GM18867 (cell line): ENCODE measurements around the gene KCNK7.

Experiments used
- ATAC-seq: cut with Tn5 transposase; IDR thresholded peaks from one replicate; pipeline ENCODE4 v1.9.1; 2021; ENCODE audit warnings: mild to moderate bottlenecking, moderate library complexity; ENCODE audit not compliant: unreplicated experiment

KCNK7 gene

GRCh38 chr11:65589444-65590239 is 6.0 kb downstream of the KCNK7 start:
- ATAC-seq: no peak

DNA sequence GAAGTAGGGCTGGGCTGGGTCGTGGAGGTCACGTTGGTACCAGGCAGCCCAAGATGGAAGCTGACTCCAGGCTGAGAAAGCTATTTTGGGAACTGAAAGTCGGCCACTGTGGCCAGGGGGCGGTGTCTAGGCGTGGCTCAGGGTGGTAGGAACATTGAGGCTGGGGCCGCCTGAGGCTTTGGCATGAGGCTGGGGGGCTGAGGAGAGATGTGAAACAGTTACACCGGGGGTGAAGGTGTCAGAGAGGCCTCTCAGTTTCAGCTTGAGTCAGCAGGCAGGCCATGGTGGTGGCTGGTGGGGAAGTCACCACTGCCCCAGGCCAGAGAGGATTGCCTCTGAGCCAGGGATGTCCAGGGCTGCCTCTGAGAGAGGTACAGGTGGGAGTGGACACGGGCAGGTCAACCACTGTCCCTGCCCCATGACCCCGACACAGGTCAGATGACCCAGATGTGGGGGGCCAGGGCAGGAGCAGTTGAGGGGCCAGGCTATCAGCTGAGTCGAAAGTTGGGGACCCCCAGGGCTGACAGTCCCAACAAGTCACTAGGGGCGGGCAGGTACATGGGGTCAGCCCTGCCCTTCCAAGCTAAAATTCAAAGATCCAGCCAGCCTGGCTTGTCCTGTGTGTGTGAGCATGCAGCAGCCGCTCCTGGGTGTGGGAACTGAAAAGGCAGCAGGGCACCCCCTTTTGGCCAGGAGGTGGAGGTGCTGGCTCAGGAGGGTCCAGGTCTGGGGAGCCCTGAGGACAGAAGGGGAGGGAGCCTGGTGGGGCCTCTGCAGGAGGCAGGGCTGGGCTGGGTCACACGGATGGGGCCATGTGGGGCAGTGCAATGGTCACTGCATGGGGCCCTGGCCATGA is 7.2 kb downstream of the KCNK7 start:
- peak; percentile 74 for ATAC-seq

DNA sequence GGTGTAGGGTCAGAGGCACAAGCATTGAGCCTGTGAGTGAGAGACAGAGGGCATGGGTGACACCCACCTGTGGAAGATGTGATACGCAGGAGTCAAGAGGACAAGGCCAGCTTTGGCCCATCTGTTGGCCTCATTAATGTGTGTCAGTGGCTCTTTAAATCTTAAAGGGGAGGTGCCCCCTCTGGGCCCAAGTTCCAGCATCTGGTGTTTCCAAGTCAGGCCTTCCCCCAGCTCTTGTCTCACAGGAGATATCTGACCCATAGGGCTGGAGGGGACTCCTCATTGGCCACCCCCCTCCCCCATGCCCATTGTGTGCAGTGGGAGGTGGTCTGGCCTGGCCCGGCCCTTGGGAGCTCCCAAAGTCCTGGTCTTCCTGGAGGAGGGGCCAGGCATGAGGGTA is 8.9 kb downstream of the KCNK7 start:
- ATAC-seq: no peak

DNA sequence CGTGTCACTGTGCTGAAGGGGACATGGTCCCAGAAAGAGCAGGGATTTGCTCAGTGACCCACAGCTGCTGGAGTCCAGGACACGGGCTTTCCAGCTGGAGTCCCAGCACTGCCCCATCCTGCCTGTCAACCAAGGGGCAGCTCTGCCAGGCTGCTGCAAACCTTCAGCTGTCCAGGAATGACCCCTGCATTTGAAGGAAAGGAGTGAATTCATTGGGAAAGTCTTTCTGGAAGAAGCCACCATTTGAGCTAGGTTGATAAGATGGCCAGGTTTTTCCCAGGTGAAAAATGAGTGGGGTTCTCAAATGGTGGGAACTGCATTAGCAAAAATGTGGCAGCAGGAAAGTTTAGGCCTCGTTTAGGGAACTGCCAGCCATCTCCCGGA is 9.4 kb downstream of the KCNK7 start:
- no peak for ATAC-seq

DNA sequence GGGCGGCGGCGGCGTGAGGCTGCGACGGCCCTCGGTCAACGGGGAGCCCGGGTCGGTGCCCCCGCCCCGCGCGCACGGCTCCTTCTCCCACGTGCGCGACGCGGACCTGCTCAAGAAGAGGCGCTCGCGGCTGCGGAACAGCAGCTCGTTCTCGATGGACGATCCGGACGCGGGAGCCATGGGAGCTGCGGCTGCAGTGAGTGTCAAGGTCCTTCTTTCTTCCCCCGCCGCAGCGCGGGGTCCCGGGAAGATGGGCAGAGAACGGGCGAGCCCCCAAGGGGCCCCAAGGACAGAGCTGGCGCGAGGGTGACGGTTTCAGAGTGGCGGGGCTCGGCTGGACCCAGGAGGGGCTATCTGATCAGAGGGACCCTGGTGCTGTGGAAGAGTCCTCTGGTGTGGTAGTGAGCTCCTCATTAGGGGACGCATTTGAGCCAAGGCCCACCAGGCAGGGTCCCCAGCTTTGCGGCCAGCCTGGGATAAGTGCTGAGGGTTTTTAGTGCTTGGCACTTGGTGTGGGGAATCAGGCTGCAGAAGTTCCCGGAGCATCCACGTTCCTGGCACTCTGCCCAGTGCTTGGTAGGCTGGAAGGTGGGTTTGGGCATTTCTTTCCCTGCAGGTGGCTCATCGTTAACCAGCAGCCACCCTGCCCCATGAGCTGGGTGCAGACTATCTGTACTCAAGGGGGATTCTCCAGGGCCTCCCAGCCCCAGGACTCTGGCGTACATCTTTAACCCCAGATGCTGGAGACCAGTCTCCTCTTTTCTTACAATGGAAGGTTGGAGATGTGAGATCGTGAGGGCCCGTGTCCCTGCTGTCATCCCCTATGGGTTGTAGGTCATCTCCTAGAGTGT is 10.0 kb downstream of the KCNK7 start:
- no peak for ATAC-seq

GRCh38 chr11:65584723-65585171 is 10.9 kb downstream of the KCNK7 start:
- ATAC-seq: no peak

DNA sequence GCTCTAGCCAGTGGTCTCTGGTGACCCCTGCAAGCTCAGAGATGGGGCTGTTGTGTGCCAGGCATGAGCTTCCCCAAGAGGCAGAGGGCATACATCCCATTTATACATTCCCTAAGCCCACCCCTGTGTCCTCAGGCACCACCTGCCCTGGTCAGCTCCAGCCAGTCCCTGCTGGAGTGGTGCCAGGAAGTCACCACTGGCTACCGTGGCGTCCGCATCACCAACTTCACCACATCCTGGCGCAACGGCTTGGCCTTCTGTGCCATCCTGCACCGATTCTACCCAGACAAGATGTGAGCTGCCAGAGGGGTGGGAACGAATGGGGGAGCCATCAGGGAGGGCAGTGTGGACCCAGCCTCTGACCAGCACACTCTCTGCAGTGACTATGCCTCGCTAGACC is 11.5 kb downstream of the KCNK7 start:
- ATAC-seq: no peak

DNA sequence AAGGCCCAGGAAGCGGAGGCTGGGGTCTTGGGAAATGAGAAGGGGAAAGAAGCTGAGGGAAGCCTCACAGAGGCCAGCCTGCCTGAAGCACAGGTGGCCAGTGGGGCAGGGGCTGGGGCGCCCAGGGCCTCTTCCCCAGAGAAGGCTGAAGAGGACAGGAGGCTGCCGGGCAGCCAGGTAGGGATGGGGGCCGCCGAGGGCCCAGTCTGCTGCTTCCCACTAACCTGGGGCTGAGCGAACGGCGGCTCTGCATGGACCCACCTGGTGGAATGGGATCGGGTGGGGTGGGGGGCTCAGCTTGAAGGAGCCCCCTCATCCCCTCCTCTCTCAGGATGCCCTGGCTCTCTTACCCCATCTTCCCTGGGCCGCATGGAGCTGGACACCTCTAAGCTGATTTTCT is 12.0 kb downstream of the KCNK7 start:
- ATAC-seq: no peak

DNA sequence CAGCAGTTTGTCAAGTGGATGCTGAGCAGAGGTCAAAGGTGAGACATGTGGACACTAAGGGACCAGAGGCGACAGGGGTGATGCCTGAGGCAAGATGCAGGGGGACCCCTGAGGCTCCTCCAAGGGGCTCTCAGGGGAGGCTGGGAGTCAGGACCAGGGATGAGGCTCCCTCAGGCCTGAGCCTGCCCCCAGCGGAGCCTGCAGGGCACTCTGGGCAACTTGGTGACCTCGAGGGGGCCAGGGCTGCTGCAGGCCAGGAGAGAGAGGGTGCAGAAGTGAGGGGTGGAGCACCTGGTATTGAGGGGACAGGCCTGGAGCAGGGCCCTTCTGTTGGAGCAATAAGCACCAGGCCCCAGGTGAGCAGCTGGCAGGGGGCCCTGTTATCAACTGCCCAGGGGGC is 13.7 kb downstream of the KCNK7 start:
- no peak for ATAC-seq

GRCh38 chr11:65580756-65581155 is 14.8 kb downstream of the KCNK7 start:
- ATAC-seq: no peak

DNA sequence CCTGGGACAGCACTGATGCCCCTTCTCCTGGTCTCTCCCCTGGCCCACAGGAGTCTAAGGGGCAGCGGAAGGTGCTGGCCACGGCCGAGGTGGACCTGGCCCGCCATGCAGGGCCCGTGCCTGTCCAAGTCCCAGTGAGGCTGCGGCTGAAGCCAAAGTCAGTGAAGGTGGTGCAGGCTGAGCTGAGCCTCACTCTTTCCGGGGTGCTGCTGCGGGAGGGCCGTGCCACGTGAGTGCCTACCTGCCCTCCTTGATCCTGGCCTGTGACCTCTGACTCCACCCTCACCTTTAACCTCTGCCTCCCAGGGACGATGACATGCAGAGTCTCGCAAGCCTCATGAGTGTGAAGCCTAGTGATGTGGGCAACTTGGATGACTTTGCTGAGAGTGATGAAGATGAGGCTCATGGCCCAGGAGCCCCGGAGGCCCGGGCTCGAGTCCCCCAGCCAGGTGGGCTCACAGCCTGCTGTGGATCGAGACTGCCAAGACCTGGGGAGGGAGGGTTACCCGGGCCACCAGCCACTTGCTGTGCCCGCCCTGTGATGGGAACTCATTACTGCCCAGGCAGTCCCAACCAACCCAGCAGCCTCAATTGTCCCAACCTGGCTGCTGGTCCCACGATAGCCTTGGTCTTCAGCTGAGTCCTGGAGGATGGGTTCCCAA is 15.4 kb downstream of the KCNK7 start:
- ATAC-seq: no peak

- ATAC-seq: no peak
Observed at GRCh38 chr11:65579291-65579690, 16.3 kb downstream of the KCNK7 start.

DNA sequence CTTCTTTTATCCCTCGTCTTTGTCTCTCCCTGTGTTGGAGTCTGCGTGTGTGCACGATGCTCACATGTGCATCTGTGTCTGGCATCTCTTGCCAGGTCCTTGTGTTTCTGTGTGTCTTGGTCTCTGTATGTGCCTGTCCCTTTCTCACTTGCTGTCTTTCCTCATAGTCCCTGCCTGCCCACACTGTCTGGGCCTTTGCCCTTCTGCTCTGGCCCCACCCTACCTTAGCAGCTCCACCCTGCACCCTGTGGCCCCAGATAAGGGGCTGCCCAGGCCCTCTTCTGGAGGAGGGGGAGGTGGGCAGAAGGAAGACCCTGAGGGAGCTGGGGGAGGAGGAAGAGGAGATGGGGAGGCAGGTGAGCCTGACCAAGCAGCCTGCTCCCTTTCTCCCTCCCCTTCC is 16.9 kb downstream of the KCNK7 start:
- no peak for ATAC-seq

GRCh38 chr11:65578134-65578533 is 17.5 kb downstream of the KCNK7 start:
- ATAC-seq: no peak

GRCh38 chr11:65577756-65578109 is 17.9 kb downstream of the KCNK7 start:
- no peak for ATAC-seq

DNA sequence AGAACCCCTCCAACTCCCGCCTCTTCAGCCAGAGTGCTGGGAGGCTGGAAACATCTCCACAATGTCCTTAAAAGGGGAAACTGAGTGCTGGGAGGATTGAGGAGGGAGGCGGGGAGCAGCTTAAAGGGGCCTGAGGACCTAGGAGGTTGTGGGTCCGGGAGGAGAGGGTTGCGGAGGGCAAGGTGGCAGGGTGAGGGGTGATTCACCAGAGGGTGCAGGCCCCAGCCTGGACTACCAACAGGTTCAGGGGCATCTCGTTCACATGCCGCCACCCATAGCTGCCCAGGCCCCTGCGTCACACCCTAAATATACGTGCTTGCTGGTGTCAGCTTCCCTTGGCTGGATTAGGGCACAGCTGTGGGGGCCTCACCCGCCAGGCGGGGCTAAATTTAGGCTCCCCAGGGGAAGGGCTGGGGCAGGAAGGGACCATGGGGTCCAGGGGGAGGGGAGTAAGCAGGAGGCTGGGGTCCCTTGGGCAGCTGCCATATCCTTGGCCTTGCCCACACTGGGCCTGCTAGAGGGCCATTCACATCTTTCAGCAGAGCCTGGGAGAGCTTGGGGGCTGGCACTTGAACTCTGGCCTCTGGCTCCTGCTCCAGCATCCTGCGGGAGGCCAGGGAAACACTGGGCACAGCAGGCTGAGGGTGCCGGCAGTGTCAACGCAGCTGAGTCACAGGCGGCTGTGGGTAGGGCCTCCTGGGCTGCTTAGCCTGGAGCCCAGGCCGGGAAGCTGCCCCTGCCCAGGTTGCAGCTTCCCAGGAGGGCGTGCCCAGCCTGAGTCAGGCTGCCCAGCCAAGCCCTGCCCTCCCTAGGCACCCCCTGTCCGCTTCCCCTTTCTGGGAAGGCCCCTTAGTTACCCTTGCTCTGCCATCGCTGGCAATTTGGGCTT is 18.5 kb downstream of the KCNK7 start:
- no peak for ATAC-seq

DNA sequence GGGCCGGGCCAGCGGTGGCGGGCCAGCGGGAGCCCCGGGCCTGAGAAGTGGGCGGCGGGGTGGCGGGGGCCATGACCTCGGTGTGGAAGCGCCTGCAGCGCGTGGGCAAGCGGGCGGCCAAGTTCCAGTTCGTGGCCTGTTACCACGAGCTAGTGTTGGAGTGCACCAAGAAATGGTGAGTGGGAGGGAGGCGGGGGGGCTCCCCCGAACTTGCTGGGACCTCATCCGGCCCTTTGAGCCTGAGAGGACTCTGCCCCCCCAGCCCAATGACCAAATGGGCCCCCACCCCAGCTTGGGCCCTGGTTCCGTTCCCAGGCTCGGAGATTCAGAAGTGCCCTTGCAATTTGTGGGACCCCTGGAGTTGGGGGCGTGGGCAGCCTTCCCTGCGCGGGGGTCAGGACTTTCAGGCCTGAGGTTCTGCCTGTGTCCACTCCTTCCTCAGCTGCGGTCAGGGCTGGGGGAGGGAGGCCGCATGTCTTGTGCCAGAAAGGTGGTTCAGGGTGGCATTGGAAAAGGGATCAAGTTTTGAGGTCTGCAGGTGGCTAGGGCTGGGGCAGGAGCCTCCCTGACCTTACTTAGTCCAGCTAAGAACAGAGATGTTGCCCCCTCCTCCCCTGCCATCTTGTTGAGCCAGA is 19.3 kb downstream of the KCNK7 start:
- no peak for ATAC-seq

GRCh38 chr11:65575568-65576231 is 19.9 kb downstream of the KCNK7 start, which contains the start of gene EHBP1L1:
Gene EHBP1L1 (plus strand): TSS chr11:65576053. CDS start chr11:65576303, 250 bp downstream.
- ATAC-seq: peak; percentile 29
